Measurements from ENCODE around the gene NCKAP5L.
"Not testable (repeated sequence)": the region's sequence is repeated elsewhere in the genome, so short reads cannot be mapped to it uniquely, and the experiment has no call there.

Gene NCKAP5L

GRCh38 chr12:49865109-49865781 lies 37.0 kb upstream of the NCKAP5L start:
- DNase-seq: no peak

GRCh38 chr12:49864798-49865090 lies 36.5 kb upstream of the NCKAP5L start:
- no peak for DNase-seq

GRCh38 chr12:49863946-49864797 lies 36.0 kb upstream of the NCKAP5L start:
- DNase-seq: no peak

- not testable (repeated sequence) for DNase-seq
These were observed 32.7 kb upstream of the NCKAP5L start for GRCh38 chr12:49860921-49861320.

GRCh38 chr12:49855890-49856289 lies 27.7 kb upstream of the NCKAP5L start:
- not testable (repeated sequence) for DNase-seq

- no peak for DNase-seq
These were observed 26.8 kb upstream of the NCKAP5L start for GRCh38 chr12:49854976-49855375.

GRCh38 chr12:49853671-49854070 lies 25.5 kb upstream of the NCKAP5L start:
- no peak for DNase-seq

- DNase-seq: no peak
These were observed 18.9 kb upstream of the NCKAP5L start for GRCh38 chr12:49847161-49847560.

- no peak for DNase-seq
These were observed 17.8 kb upstream of the NCKAP5L start for GRCh38 chr12:49846032-49846431.

GRCh38 chr12:49843876-49844437 lies 15.7 kb upstream of the NCKAP5L start:
- no peak for DNase-seq

GRCh38 chr12:49843411-49843810 lies 15.2 kb upstream of the NCKAP5L start:
- no peak for DNase-seq

GRCh38 chr12:49842519-49843352 lies 14.5 kb upstream of the NCKAP5L start, which contains the start of gene BCDIN3D:
BCDIN3D (minus strand) TSS chr12:49843106; CDS start chr12:49843087, 19 bp downstream.
- peak; percentile 98 for DNase-seq

- DNase-seq: no peak
These were observed 10.9 kb upstream of the NCKAP5L start for GRCh38 chr12:49838973-49839633.

- DNase-seq: no peak
These were observed 4.7 kb upstream of the NCKAP5L start for GRCh38 chr12:49832836-49833421.

GRCh38 chr12:49831717-49832116 lies 3.5 kb upstream of the NCKAP5L start:
- DNase-seq: no peak

- peak; percentile 78 for DNase-seq
These were observed 663 bp downstream of the NCKAP5L start for GRCh38 chr12:49827401-49828099.

- no peak for DNase-seq
These were observed 1.2 kb downstream of the NCKAP5L start for GRCh38 chr12:49827051-49827400.

- peak; percentile 52 for DNase-seq
These were observed 2.2 kb downstream of the NCKAP5L start for GRCh38 chr12:49825971-49826421.

- DNase-seq: peak; percentile 49
These were observed 2.7 kb downstream of the NCKAP5L start for GRCh38 chr12:49825360-49825970.

- no peak for DNase-seq
These were observed 3.3 kb downstream of the NCKAP5L start for GRCh38 chr12:49824895-49825294.

- DNase-seq: peak; percentile 35
These were observed 3.8 kb downstream of the NCKAP5L start for GRCh38 chr12:49824416-49824815.
